H9 (cell line): ENCODE results near the gene LRRC3C. TPM values are rescaled to one million over a fixed set of nuclear protein-coding genes. Genes with fewer than 3 reads are reported as not detected.

Experiments used
- DNase-seq: peaks from one replicate; pipeline ENCODE4 v3.0.0-alpha.2; 2017
- H2AFZ ChIP-seq: one replicate; pipeline ENCODE4 v1.6.1; 2013; ENCODE audit warnings: mild to moderate bottlenecking, low read length, control low read depth, moderate library complexity
- H2AK5ac ChIP-seq: 2 replicates; pipeline ENCODE4 v1.6.1; 2013; ENCODE audit warnings: low read length, control low read depth, mixed read lengths; ENCODE audit not compliant: insufficient read length
- H2BK120ac ChIP-seq: one replicate; pipeline ENCODE4 v1.6.1; 2013; ENCODE audit warnings: low read depth, mild to moderate bottlenecking, low read length, control low read depth, inconsistent platforms; ENCODE audit not compliant: poor library complexity, severe bottlenecking
- H2BK12ac ChIP-seq: 2 replicates; pipeline ENCODE4 v1.6.1; 2013; ENCODE audit warnings: low read length, control low read depth, mixed read lengths, low read depth; ENCODE audit not compliant: insufficient read length
- H2BK15ac ChIP-seq: 2 replicates; pipeline ENCODE4 v1.6.1; 2013; ENCODE audit warnings: low read depth, low read length, control low read depth
- H2BK20ac ChIP-seq: one replicate; pipeline ENCODE4 v1.6.1; 2013; ENCODE audit warnings: low read depth, mild to moderate bottlenecking, low read length, control low read depth, inconsistent platforms; ENCODE audit not compliant: poor library complexity, severe bottlenecking
- H2BK5ac ChIP-seq: 2 replicates; pipeline ENCODE4 v1.6.1; 2013; ENCODE audit warnings: low read length, control low read depth, mixed read lengths; ENCODE audit not compliant: insufficient read length
- H3K14ac ChIP-seq: 2 replicates; pipeline ENCODE4 v1.6.1; 2013; ENCODE audit warnings: low read length, control low read depth; ENCODE audit not compliant: insufficient read depth
- H3K18ac ChIP-seq: 2 replicates; pipeline ENCODE4 v1.6.1; 2013; ENCODE audit warnings: low read depth, mild to moderate bottlenecking, mixed read lengths, low read length, control low read depth; ENCODE audit not compliant: insufficient read length
- H3K23ac ChIP-seq: 2 replicates; pipeline ENCODE4 v1.6.1; 2013; ENCODE audit warnings: low read length, control low read depth, mixed read lengths, low read depth; ENCODE audit not compliant: insufficient read length
- H3K23me2 ChIP-seq: 2 replicates; pipeline ENCODE4 v1.6.1; 2013; ENCODE audit warnings: low read depth, mild to moderate bottlenecking, mixed read lengths, low read length, control low read depth; ENCODE audit not compliant: insufficient read length, poor library complexity, severe bottlenecking
- H3K27ac ChIP-seq: 2 replicates; pipeline ENCODE4 v1.5.1; 2013; ENCODE audit warnings: low read length, control low read depth, mixed read lengths, low read depth; ENCODE audit not compliant: insufficient read length
- H3K27me3 ChIP-seq: 2 replicates; pipeline ENCODE4 v1.6.1; 2013; ENCODE audit warnings: low read length, control low read depth, inconsistent platforms; ENCODE audit not compliant: insufficient read depth
- H3K4ac ChIP-seq: 2 replicates; pipeline ENCODE4 v1.6.1; 2013; ENCODE audit warnings: low read depth, mild to moderate bottlenecking, control low read depth, inconsistent platforms, low read length, moderate library complexity
- H3K4me1 ChIP-seq: 2 replicates; pipeline ENCODE4 v1.6.1; 2013; ENCODE audit warnings: low read length, control low read depth, inconsistent platforms; ENCODE audit not compliant: insufficient read depth
- H3K4me2 ChIP-seq: 2 replicates; pipeline ENCODE4 v1.6.1; 2013; ENCODE audit warnings: low read length, control low read depth, mixed read lengths; ENCODE audit not compliant: insufficient read length, insufficient read depth
- H3K56ac ChIP-seq: 2 replicates; pipeline ENCODE4 v1.6.1; 2013; ENCODE audit warnings: low read depth, mild to moderate bottlenecking, mixed read lengths, low read length, control low read depth; ENCODE audit not compliant: insufficient read length
- H3K79me1 ChIP-seq: 2 replicates; pipeline ENCODE4 v1.6.1; 2013; ENCODE audit warnings: low read depth, mild to moderate bottlenecking, moderate library complexity, low read length, control low read depth, inconsistent platforms; ENCODE audit not compliant: insufficient read depth, poor library complexity, severe bottlenecking
- H3K79me2 ChIP-seq: 2 replicates; pipeline ENCODE4 v1.6.1; 2013; ENCODE audit warnings: low read length, control low read depth, inconsistent platforms; ENCODE audit not compliant: insufficient read depth
- H3K9ac ChIP-seq: 2 replicates; pipeline ENCODE4 v1.6.1; 2013; ENCODE audit warnings: low read length, control low read depth, mixed read lengths; ENCODE audit not compliant: insufficient read length; ENCODE audit errors: extremely low read depth
- H3K9me3 ChIP-seq: one replicate; pipeline ENCODE4 v1.6.1; 2013; ENCODE audit warnings: low read depth, low read length, inconsistent platforms; ENCODE audit not compliant: control insufficient read depth
- H3T11ph ChIP-seq: one replicate; pipeline ENCODE4 v1.6.1; 2013; ENCODE audit warnings: mild to moderate bottlenecking, low read length, control low read depth, inconsistent platforms
- H4K20me1 ChIP-seq: one replicate; pipeline ENCODE4 v1.6.1; 2013; ENCODE audit not compliant: control insufficient read depth, insufficient read length, insufficient read depth
- H4K5ac ChIP-seq: 2 replicates; pipeline ENCODE4 v1.6.1; 2013; ENCODE audit warnings: low read depth, mild to moderate bottlenecking, mixed read lengths, low read length, control low read depth; ENCODE audit not compliant: insufficient read length
- H4K8ac ChIP-seq: replicated peaks from 2 replicates; pipeline ENCODE4 v1.6.1; 2013; ENCODE audit warnings: low read length, control low read depth, mixed read lengths, low read depth; ENCODE audit not compliant: insufficient read length
- H4K91ac ChIP-seq: 2 replicates; pipeline ENCODE4 v1.6.1; 2013; ENCODE audit warnings: low read depth, mild to moderate bottlenecking, moderate library complexity, mixed read lengths, low read length, control low read depth; ENCODE audit not compliant: insufficient read length
- H3K27ac Mint-ChIP-seq, 3 experiments: 2 replicates in 2 of 3; 3 replicates in 1 of 3; pipeline ENCODE4 v1.8.0; 2020 to 2021; ENCODE audit warnings: mixed read lengths in 3 of 3, mild to moderate bottlenecking in 1 of 3, moderate library complexity in 1 of 3
- H3K27me3 Mint-ChIP-seq: 2 replicates; pipeline ENCODE4 v1.8.0; 2021; ENCODE audit warnings: low read depth, mild to moderate bottlenecking, moderate library complexity, mixed read lengths
- H3K36me3 Mint-ChIP-seq, 3 experiments: 2 replicates in 2 of 3; 3 replicates in 1 of 3; pipeline ENCODE4 v1.8.0; 2020 to 2021; ENCODE audit warnings: low read depth in 3 of 3, mixed read lengths in 3 of 3; ENCODE audit not compliant: insufficient read depth in 1 of 3
- H3K4me1 Mint-ChIP-seq, 2 experiments: 2 replicates each; pipeline ENCODE4 v1.8.0; 2020; ENCODE audit warnings: mixed read lengths in 2 of 2
- H3K4me3 Mint-ChIP-seq, 2 experiments: 2 replicates in 1 of 2; 3 replicates in 1 of 2; pipeline ENCODE4 v1.8.0; 2020 to 2021; ENCODE audit warnings: mild to moderate bottlenecking in 2 of 2, mixed read lengths in 2 of 2, moderate library complexity in 1 of 2
- H3K9me3 Mint-ChIP-seq, 2 experiments: 2 replicates in 1 of 2; 3 replicates in 1 of 2; pipeline ENCODE4 v1.8.0; 2020; ENCODE audit warnings: mild to moderate bottlenecking in 2 of 2, mixed read lengths in 2 of 2, moderate library complexity in 1 of 2
- CTCF ChIP-seq: fragments of 200-600 bp; sonication (generic); conservative IDR thresholded peaks from 3 replicates; pipeline ENCODE4 v1.8.0; 2021; ENCODE audit warnings: antibody characterized with exemption, mild to moderate bottlenecking
- WGBS: extraction: QIAGEN DNeasy Blood & Tissue Kit; methylation state at CpG from one replicate; pipeline ENCODE4 v1.1.7; 2013; ENCODE audit warnings: missing lambda C conversion rate, low lambda C conversion rate, mixed read lengths; ENCODE audit not compliant: insufficient read length; ENCODE audit errors: extremely low coverage; 5-methylcytosine and 5-hydroxymethylcytosine counted together
- total RNA-seq: library from RNA; stranded (reverse); gene quantifications from 2 replicates; pipeline ENCODE4 v1.2.1, GENCODE V29; 2021

LRRC3C gene
- total RNA-seq, 1 experiment from 2014 or later = not detected

- H3K27me3 ChIP-seq = no peaks in the 10 kb centered on the region
- Mint-ChIP-seq H3K27me3 (peaks cover 41% of the 10 kb centered on the region), H3K36me3 (no peaks in the 10 kb centered on the region), H3K27ac (no peak overlapping the region), H3K4me1 (0 out of 4 replicates have a peak, but pooled peaks cover 0 to 3% of the 10 kb centered on the region in 2 experiments), H3K4me3 (no peak overlapping the region), H3K9me3 (no peaks in the 10 kb centered on the region; a peak in 1 of 5 replicates)
- TF ChIP-seq CTCF = no peak
- H4K8ac ChIP-seq = no peak overlapping the region
- H2BK120ac ChIP-seq = no peak overlapping the region
- DNase-seq = no peak
- H2AK5ac ChIP-seq = no peak overlapping the region
- H2BK12ac ChIP-seq = no peak overlapping the region
- H3K79me1 ChIP-seq = no peaks in the 10 kb centered on the region
- H3K23me2 ChIP-seq = no peaks in the 10 kb centered on the region
- no peaks in the 10 kb centered on the region for H3K9me3 ChIP-seq
- no peak overlapping the region for H2BK15ac ChIP-seq
- H2BK20ac ChIP-seq = no peak overlapping the region
- no peak overlapping the region for H3K56ac ChIP-seq
- no peak overlapping the region for H3K9ac ChIP-seq
- H3K23ac ChIP-seq = no peak overlapping the region
- no peak overlapping the region for H2BK5ac ChIP-seq
- no peak overlapping the region for H3K27ac ChIP-seq
- no peak overlapping the region for H4K91ac ChIP-seq
- H3K79me2 ChIP-seq = no peaks in the 10 kb centered on the region
- H3K4me1 ChIP-seq = no peaks in the 10 kb centered on the region; the same call in none of the 2 replicates
- H3T11ph ChIP-seq = no peak overlapping the region
- no peaks in the 10 kb centered on the region for H4K20me1 ChIP-seq
- H3K14ac ChIP-seq = no peak overlapping the region
- H4K5ac ChIP-seq = no peak overlapping the region
- no CpG with 5 or more reads among the region's 2 CpGs for WGBS
- H3K4me2 ChIP-seq = no peak overlapping the region
- no peak overlapping the region for H2AFZ ChIP-seq
- no peak overlapping the region for H3K18ac ChIP-seq
- no peak overlapping the region for H3K4ac ChIP-seq
These were observed 46.0 kb downstream of the LRRC3C start for GRCh38 chr17:39973496-39973895.
